ENCODE results near the gene P4HB.

The P4HB gene

DNA sequence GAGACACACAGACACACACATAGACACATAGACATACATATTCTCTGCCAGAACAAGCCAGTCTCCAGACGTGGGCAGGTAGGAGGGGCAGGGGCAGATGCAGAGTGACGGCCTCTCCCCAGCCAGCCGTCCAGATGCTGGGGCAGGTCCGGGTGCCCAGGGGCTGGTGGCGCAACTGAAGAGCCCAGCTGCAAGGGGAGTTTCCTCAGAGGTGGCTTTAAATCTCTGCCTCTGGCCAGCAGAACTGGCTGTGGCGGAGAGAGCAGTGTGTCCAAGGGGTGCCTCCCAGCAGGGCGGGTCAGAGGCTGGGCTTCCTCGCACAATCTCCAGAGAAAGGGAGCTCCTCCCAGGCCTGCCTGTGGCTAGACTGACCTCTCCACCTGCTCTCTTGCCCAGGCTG lies 65.8 kb downstream of the P4HB start:
- Histone ChIP-seq H3K36me3 (no peaks in the 10 kb centered on the region), H3K27me3 (peaks cover 3% of the 10 kb centered on the region; the same call in 1 of the 2 replicates), H3K9me3 (no peaks in the 10 kb centered on the region; the same call in 1 of the 2 replicates), H3K4me1 (no peaks in the 10 kb centered on the region), H3K4me3 (ENCODE audit: low read depth, low read length) (no peak overlapping the region)
- no peak for DNase-seq
- TF ChIP-seq, protein P1, sequence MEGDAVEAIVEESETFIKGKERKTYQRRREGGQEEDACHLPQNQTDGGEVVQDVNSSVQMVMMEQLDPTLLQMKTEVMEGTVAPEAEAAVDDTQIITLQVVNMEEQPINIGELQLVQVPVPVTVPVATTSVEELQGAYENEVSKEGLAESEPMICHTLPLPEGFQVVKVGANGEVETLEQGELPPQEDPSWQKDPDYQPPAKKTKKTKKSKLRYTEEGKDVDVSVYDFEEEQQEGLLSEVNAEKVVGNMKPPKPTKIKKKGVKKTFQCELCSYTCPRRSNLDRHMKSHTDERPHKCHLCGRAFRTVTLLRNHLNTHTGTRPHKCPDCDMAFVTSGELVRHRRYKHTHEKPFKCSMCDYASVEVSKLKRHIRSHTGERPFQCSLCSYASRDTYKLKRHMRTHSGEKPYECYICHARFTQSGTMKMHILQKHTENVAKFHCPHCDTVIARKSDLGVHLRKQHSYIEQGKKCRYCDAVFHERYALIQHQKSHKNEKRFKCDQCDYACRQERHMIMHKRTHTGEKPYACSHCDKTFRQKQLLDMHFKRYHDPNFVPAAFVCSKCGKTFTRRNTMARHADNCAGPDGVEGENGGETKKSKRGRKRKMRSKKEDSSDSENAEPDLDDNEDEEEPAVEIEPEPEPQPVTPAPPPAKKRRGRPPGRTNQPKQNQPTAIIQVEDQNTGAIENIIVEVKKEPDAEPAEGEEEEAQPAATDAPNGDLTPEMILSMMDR (IDR thresholded peaks at IDR 0.05; ENCODE audit: low read depth, low read length), result no peak

DNA sequence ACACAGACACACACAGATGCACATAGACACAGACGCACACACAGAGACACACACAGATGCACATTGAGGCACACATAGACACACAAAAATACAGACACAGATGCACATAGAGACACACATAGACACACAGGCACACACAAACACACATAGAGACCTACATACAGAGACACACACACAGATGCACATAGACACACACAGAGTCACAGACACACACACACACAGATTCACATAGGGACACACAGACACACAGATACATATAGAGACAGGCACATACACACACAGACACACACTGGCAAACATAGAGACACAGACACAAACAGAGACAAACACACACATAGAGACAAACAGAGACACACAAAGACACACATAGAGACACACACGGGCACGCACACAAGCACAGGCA lies 66.3 kb downstream of the P4HB start:
- TF ChIP-seq, protein P1 (IDR thresholded peaks at IDR 0.05; ENCODE audit: low read depth, low read length), result no peak
- Histone ChIP-seq H3K9me3 (no peaks in the 10 kb centered on the region; the same call in 1 of the 2 replicates), H3K27me3 (peaks cover under 1% of the 10 kb centered on the region; the same call in 1 of the 2 replicates), H3K4me1 (no peaks in the 10 kb centered on the region), H3K4me3 (ENCODE audit: low read depth, low read length) (no peak overlapping the region), H3K36me3 (no peaks in the 10 kb centered on the region)
- DNase-seq, result no peak

Measured in BE2C (cell line).